GM12801 (cell line): ENCODE data around the gene MTMR3.

Experiments
- CTCF ChIP-seq: IDR thresholded peaks from one replicate; pipeline ENCODE4 v1.5.1; 2011; ENCODE audit warnings: control low read depth; ENCODE audit not compliant: insufficient read length; ENCODE audit errors: extremely low read depth

MTMR3 gene

GRCh38 chr22:30031764-30032455 is 148.9 kb downstream of the MTMR3 start:
- TF ChIP-seq CTCF = no peak

- TF ChIP-seq CTCF = no peak
Observed at GRCh38 chr22:30033137-30033536, 150.2 kb downstream of the MTMR3 start.

GRCh38 chr22:30033901-30034300 is 150.9 kb downstream of the MTMR3 start:
- no peak for TF ChIP-seq CTCF

GRCh38 chr22:30036656-30037055 is 153.7 kb downstream of the MTMR3 start:
- no peak for TF ChIP-seq CTCF

GRCh38 chr22:30038219-30038618 is 155.2 kb downstream of the MTMR3 start:
- TF ChIP-seq CTCF = no peak

GRCh38 chr22:30040499-30041260 is 157.7 kb downstream of the MTMR3 start:
- no peak for TF ChIP-seq CTCF

GRCh38 chr22:30041475-30041874 is 158.5 kb downstream of the MTMR3 start:
- TF ChIP-seq CTCF = no peak
